ENCODE data around the gene ZDHHC16.
A peak's percentile ranks its signal among the peaks of the same experiment; 100 is the strongest.
"Not testable (repeated sequence)": the region's sequence is repeated elsewhere in the genome, so short reads cannot be mapped to it uniquely, and the experiment has no call there.

ZDHHC16 gene

GRCh38 chr10:97434557-97434956 is 11.4 kb upstream of the ZDHHC16 start:
- no peak for DNase-seq (ENCODE audit: low spot score)

- DNase-seq (ENCODE audit: low spot score), result no peak
Observed at GRCh38 chr10:97435211-97435610, 10.8 kb upstream of the ZDHHC16 start.

- no peak for DNase-seq (ENCODE audit: low spot score)
Observed at GRCh38 chr10:97442277-97442676, 3.7 kb upstream of the ZDHHC16 start.

GRCh38 chr10:97444212-97444611 is 1.8 kb upstream of the ZDHHC16 start:
- no peak for DNase-seq (ENCODE audit: low spot score)

- DNase-seq (ENCODE audit: low spot score), result no peak
Observed at GRCh38 chr10:97445357-97445721, 636 bp upstream of the ZDHHC16 start.

GRCh38 chr10:97450828-97451227 is 4.9 kb downstream of the ZDHHC16 start:
- no peak for DNase-seq (ENCODE audit: low spot score)

GRCh38 chr10:97451605-97452004 is 5.6 kb downstream of the ZDHHC16 start:
- no peak for DNase-seq (ENCODE audit: low spot score)

- DNase-seq (ENCODE audit: low spot score), result no peak
Observed at GRCh38 chr10:97452352-97452751, 6.4 kb downstream of the ZDHHC16 start.

GRCh38 chr10:97454330-97455036 is 8.5 kb downstream of the ZDHHC16 start:
- no peak for DNase-seq (ENCODE audit: low spot score)

- no peak for DNase-seq (ENCODE audit: low spot score)
Observed at GRCh38 chr10:97456034-97456685, 10.2 kb downstream of the ZDHHC16 start.

GRCh38 chr10:97456686-97457065 is 10.7 kb downstream of the ZDHHC16 start:
- no peak for DNase-seq (ENCODE audit: low spot score)

- DNase-seq (ENCODE audit: low spot score), result no peak
Observed at GRCh38 chr10:97459111-97459510, 13.1 kb downstream of the ZDHHC16 start.

- no peak for DNase-seq (ENCODE audit: low spot score)
Observed at GRCh38 chr10:97459933-97460332, 14.0 kb downstream of the ZDHHC16 start.

- DNase-seq (ENCODE audit: low spot score), result no peak
Observed at GRCh38 chr10:97462309-97462708, 16.3 kb downstream of the ZDHHC16 start.

- DNase-seq (ENCODE audit: low spot score), result peak; percentile 61
Observed at GRCh38 chr10:97463363-97464132, 17.6 kb downstream of the ZDHHC16 start.

GRCh38 chr10:97464226-97464625 is 18.3 kb downstream of the ZDHHC16 start:
- no peak for DNase-seq (ENCODE audit: low spot score)

- no peak for DNase-seq (ENCODE audit: low spot score)
Observed at GRCh38 chr10:97465982-97466381, 20.0 kb downstream of the ZDHHC16 start.

GRCh38 chr10:97466755-97467154 is 20.8 kb downstream of the ZDHHC16 start:
- DNase-seq (ENCODE audit: low spot score), result no peak

GRCh38 chr10:97468162-97468561 is 22.2 kb downstream of the ZDHHC16 start:
- no peak for DNase-seq (ENCODE audit: low spot score)

GRCh38 chr10:97468781-97469180 is 22.8 kb downstream of the ZDHHC16 start:
- DNase-seq (ENCODE audit: low spot score), result not testable (repeated sequence)

- no peak for DNase-seq (ENCODE audit: low spot score)
Observed at GRCh38 chr10:97474918-97475317, 28.9 kb downstream of the ZDHHC16 start.

GRCh38 chr10:97475936-97476594 is 30.1 kb downstream of the ZDHHC16 start:
- DNase-seq (ENCODE audit: low spot score), result no peak

GRCh38 chr10:97479410-97479809 is 33.4 kb downstream of the ZDHHC16 start:
- not testable (repeated sequence) for DNase-seq (ENCODE audit: low spot score)

Data from D341Med (cell line).